Lung (tissue), 12 donors: ENCODE measurements around the gene VEGFA. TPM values are rescaled to one million over a fixed set of nuclear protein-coding genes. Genes with fewer than 3 reads are reported as not detected.

Source experiments
- ATAC-seq: fragments of 200-7000 bp; cut with Tn5 transposase; one replicate; pipeline ENCODE4 v1.9.1; 2020; ENCODE audit warnings: moderate number of reproducible peaks; ENCODE audit not compliant: insufficient read depth, low FRiP score
- DNase-seq, 3 donors: peaks; one replicate each; pipeline ENCODE4 v3.0.0-alpha.2; 2013 to 2017
- H3K27ac ChIP-seq, 2 donors: one replicate each; pipeline ENCODE4 v1.5.1; 2013; ENCODE audit warnings: mild to moderate bottlenecking in 2 of 2, moderate library complexity in 2 of 2, control low read depth in 1 of 2, inconsistent platforms in 1 of 2, low read depth in 1 of 2, low read length in 1 of 2
- H3K27me3 ChIP-seq, 3 donors: one replicate each; pipeline ENCODE4 v1.5.1; 2013; ENCODE audit warnings: low read length in 2 of 3; ENCODE audit not compliant: control insufficient read depth in 3 of 3, insufficient read depth in 3 of 3
- H3K36me3 ChIP-seq, 4 donors: one replicate each; pipeline ENCODE4 v1.5.1; 2013; ENCODE audit warnings: low read length in 4 of 4, mild to moderate bottlenecking in 1 of 4, moderate library complexity in 1 of 4; ENCODE audit not compliant: control insufficient read depth in 4 of 4, insufficient read depth in 4 of 4
- H3K4me1 ChIP-seq, 5 donors: one replicate each; pipeline ENCODE4 v1.5.1; 2013; ENCODE audit warnings: low read length in 5 of 5, mild to moderate bottlenecking in 2 of 5, moderate library complexity in 1 of 5; ENCODE audit not compliant: control insufficient read depth in 5 of 5, insufficient read depth in 5 of 5
- H3K4me3 ChIP-seq: one replicate; pipeline ENCODE4 v1.5.1; 2013; ENCODE audit warnings: mild to moderate bottlenecking, control low read depth, moderate library complexity
- H3K9ac ChIP-seq, 2 donors: one replicate each; pipeline ENCODE4 v1.5.1; 2013; ENCODE audit warnings: low read length in 2 of 2, control low read depth in 1 of 2; ENCODE audit not compliant: insufficient read depth in 1 of 2
- H3K9me3 ChIP-seq, 4 donors: one replicate each; pipeline ENCODE4 v1.5.1; 2013; ENCODE audit warnings: low read length in 3 of 4, mild to moderate bottlenecking in 1 of 4, moderate library complexity in 1 of 4; ENCODE audit not compliant: control insufficient read depth in 4 of 4, insufficient read depth in 3 of 4
- WGBS, 2 donors: extraction: QIAGEN DNeasy Blood & Tissue Kit; methylation state at CpG; one replicate each; pipeline ENCODE4 v1.1.7; 2013; 5-methylcytosine and 5-hydroxymethylcytosine counted together
- polyA plus RNA-seq, 2 donors: library from polyadenylated mRNA; stranded (reverse); fragments of 200-250 nt; gene quantifications; one replicate each; pipeline ENCODE4 v1.2.1, GENCODE V29; 2013
- total RNA-seq, 2 donors: library from RNA; depleted of rRNA in 1 of 2; stranded (reverse); fragments of >200 nt in 1 of 2; gene quantifications; one replicate each; pipeline ENCODE4 v1.2.1, GENCODE V29; 2014 to 2021
- TF ChIP-seq, protein P1 (sequence below): IDR thresholded peaks from 2 replicates; pipeline ENCODE4 v1.5.1; 2012; ENCODE audit warnings: mild to moderate bottlenecking; ENCODE audit errors: control extremely low read depth, extremely low read depth
- donor health status: control.
- donor health status: control.
- donor health status: Bipolar disorder and iron deficiency.
- donor health status: healthy.
- donor health status: DM: yes; HTN: yes; CAD: no.

Gene VEGFA
- total and polyA plus RNA-seq, 4 donors, result 98.3 to 275 (median 140) TPM

DNA sequence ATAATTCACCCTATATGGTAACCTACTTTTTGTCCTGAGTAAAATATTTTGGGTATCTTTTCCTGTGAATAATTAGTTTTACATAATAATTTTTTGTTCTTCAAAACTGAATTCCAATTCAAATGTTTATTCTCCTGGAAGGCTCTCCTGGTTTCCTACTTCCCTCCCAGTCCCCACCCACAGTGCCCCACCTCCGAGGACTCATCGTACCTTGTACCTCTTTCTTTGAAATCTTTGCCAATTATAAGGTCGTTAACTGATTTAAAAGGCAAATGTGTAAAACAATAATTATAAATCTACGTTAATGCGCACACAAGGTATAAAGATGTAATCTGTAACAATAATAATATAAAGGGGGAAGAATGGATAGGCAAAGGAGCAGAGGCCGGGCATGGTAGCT is 40.5 kb upstream of the VEGFA start:
- ATAC-seq, result no peak
- Histone ChIP-seq H3K9ac (no peak overlapping the region), H3K36me3 (no peaks in the 10 kb centered on the region)

DNA sequence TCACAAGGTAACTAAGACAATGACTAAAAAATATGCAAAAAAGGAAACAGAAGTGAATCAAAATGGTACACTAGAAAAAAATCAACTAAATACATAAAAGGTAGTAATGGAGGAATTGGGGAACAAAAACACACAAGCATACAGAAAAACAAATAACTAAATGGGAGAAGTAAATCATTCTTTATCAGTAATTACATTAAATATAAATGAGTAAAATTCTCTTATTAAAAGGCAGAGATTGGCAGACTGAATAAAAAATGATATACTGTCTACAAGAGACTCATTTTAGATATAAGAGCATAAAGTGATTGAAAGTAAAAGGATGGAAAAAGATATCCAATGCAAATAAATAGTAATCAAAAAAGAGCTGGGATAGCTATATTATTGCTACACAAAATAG is 39.4 kb upstream of the VEGFA start:
- Histone ChIP-seq H3K27me3 (no peaks in the 10 kb centered on the region), H3K4me1 (peaks cover 0 to 10% (median 0%) of the 10 kb centered on the region in 5 donors), H3K27ac (no peak overlapping the region), H3K36me3 (no peaks in the 10 kb centered on the region), H3K9ac (no peak overlapping the region), H3K4me3 (no peak overlapping the region), H3K9me3 (peaks cover 0 to 2% (median 0%) of the 10 kb centered on the region in 4 donors)
- DNase-seq, result no peak
- TF ChIP-seq, protein P1, sequence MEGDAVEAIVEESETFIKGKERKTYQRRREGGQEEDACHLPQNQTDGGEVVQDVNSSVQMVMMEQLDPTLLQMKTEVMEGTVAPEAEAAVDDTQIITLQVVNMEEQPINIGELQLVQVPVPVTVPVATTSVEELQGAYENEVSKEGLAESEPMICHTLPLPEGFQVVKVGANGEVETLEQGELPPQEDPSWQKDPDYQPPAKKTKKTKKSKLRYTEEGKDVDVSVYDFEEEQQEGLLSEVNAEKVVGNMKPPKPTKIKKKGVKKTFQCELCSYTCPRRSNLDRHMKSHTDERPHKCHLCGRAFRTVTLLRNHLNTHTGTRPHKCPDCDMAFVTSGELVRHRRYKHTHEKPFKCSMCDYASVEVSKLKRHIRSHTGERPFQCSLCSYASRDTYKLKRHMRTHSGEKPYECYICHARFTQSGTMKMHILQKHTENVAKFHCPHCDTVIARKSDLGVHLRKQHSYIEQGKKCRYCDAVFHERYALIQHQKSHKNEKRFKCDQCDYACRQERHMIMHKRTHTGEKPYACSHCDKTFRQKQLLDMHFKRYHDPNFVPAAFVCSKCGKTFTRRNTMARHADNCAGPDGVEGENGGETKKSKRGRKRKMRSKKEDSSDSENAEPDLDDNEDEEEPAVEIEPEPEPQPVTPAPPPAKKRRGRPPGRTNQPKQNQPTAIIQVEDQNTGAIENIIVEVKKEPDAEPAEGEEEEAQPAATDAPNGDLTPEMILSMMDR, result no peak
- no peak for ATAC-seq

More for the DNA sequence above, 40.5 kb upstream of the VEGFA start:
- WGBS, 2 donors, result 90 to 96% methylated on average over 6 of the region's 6 CpGs
- Histone ChIP-seq H3K9me3 (no peaks in the 10 kb centered on the region), H3K27ac (no peak overlapping the region), H3K27me3 (no peaks in the 10 kb centered on the region), H3K4me1 (peaks cover 0 to 19% (median 6%) of the 10 kb centered on the region in 5 donors), H3K4me3 (no peak overlapping the region)
- TF ChIP-seq, protein P1, result no peak
- no peak for DNase-seq

GRCh38 chr6:43733471-43734293 is 36.3 kb upstream of the VEGFA start:
- 39 to 53% methylated on average over 10 of the region's 10 CpGs for WGBS, 2 donors
- no peaks in the 10 kb centered on the region for H3K36me3 ChIP-seq
- DNase-seq (peak in 1 of 3 donors; percentile 13), ATAC-seq (no peak)
- H3K9ac ChIP-seq, result no peak overlapping the region
- H3K4me1 ChIP-seq, result peaks cover 0 to 16% (median 0%) of the 10 kb centered on the region in 5 donors
- no peak overlapping the region for H3K4me3 ChIP-seq
- TF ChIP-seq, protein P1, result no peak
- H3K9me3 ChIP-seq, result peaks cover 0 to 2% (median 0%) of the 10 kb centered on the region in 4 donors
- H3K27ac ChIP-seq, result no peak overlapping the region
- no peaks in the 10 kb centered on the region for H3K27me3 ChIP-seq
